Neutrophil (primary cell): Measurements from ENCODE around the gene IL9R.
"Not testable (repeated sequence)": the region's sequence is repeated elsewhere in the genome, so short reads cannot be mapped to it uniquely, and the experiment has no call there.

ENCODE experiments used
- H3K27ac ChIP-seq: fragments of 200-600 bp; sonication (generic); 2 replicates; pipeline ENCODE4 v1.5.1; 2016; ENCODE audit warnings: mild to moderate bottlenecking, moderate library complexity
- H3K27me3 ChIP-seq: fragments of 200-600 bp; sonication (generic); 2 replicates; pipeline ENCODE4 v1.6.0; 2016; ENCODE audit warnings: mild to moderate bottlenecking
- H3K36me3 ChIP-seq: fragments of 200-600 bp; sonication (generic); 2 replicates; pipeline ENCODE4 v1.5.1; 2017
- H3K4me1 ChIP-seq, 2 experiments: fragments of 200-600 bp in 1 of 2; sonication (generic) in 1 of 2; 1 replicate in 1 of 2; 2 replicates in 1 of 2; pipeline versions ENCODE4 v1.5.1 to v1.6.1; 2013 to 2016; ENCODE audit warnings: low read depth in 1 of 2, low read length in 1 of 2, mild to moderate bottlenecking in 1 of 2, moderate library complexity in 1 of 2; ENCODE audit not compliant: control insufficient read depth in 1 of 2, insufficient read depth in 1 of 2
- H3K4me3 ChIP-seq, 2 experiments: fragments of 200-600 bp in 1 of 2; sonication (generic) in 1 of 2; 1 replicate in 1 of 2; 2 replicates in 1 of 2; pipeline ENCODE4 v1.5.1; 2013 to 2016; ENCODE audit warnings: low read depth in 1 of 2, low read length in 1 of 2, mild to moderate bottlenecking in 1 of 2, moderate library complexity in 1 of 2
- H3K9me3 ChIP-seq: fragments of 200-600 bp; sonication (generic); 2 replicates; pipeline ENCODE4 v1.5.1; 2016
- CTCF ChIP-seq: fragments of 200-600 bp; sonication (generic); IDR thresholded peaks from 2 replicates; pipeline ENCODE4 v1.5.1; 2016; ENCODE audit warnings: antibody characterized with exemption

The IL9R gene

GRCh38 chrX:156004256-156004655 lies 6.8 kb downstream of the IL9R start:
- H3K9me3 ChIP-seq, result no peaks in the 10 kb centered on the region
- no peaks in the 10 kb centered on the region for H3K4me1 ChIP-seq
- H3K4me3 ChIP-seq, result no peak overlapping the region
- H3K36me3 ChIP-seq, result no peaks in the 10 kb centered on the region
- H3K27me3 ChIP-seq, result no peaks in the 10 kb centered on the region
- no peak overlapping the region for H3K27ac ChIP-seq
- no peak for TF ChIP-seq CTCF

- Histone ChIP-seq H3K4me1 (no peaks in the 10 kb centered on the region), H3K36me3 (no peaks in the 10 kb centered on the region), H3K4me3 (no peak overlapping the region), H3K27ac (no peak overlapping the region), H3K27me3 (no peaks in the 10 kb centered on the region), H3K9me3 (no peaks in the 10 kb centered on the region)
- TF ChIP-seq CTCF, result no peak
Observed at GRCh38 chrX:156004740-156005139, 7.2 kb downstream of the IL9R start.

- H3K9me3 ChIP-seq, result no peaks in the 10 kb centered on the region
- no peak for TF ChIP-seq CTCF
- no peaks in the 10 kb centered on the region for H3K27me3 ChIP-seq
- H3K4me3 ChIP-seq, result no peak overlapping the region
- no peaks in the 10 kb centered on the region for H3K4me1 ChIP-seq
- H3K27ac ChIP-seq, result no peak overlapping the region
- H3K36me3 ChIP-seq, result no peaks in the 10 kb centered on the region
Observed at GRCh38 chrX:156005144-156005543, 7.6 kb downstream of the IL9R start.

GRCh38 chrX:156006468-156006867 lies 9.0 kb downstream of the IL9R start:
- H3K27ac ChIP-seq, H3K9me3 ChIP-seq, H3K4me3 ChIP-seq, H3K4me1 ChIP-seq, H3K36me3 ChIP-seq, H3K27me3 ChIP-seq: not testable (repeated sequence)

- H3K4me3 ChIP-seq, H3K4me1 ChIP-seq, H3K27ac ChIP-seq, H3K27me3 ChIP-seq, H3K36me3 ChIP-seq, H3K9me3 ChIP-seq: not testable (repeated sequence)
Observed at GRCh38 chrX:156008379-156008778, 10.9 kb downstream of the IL9R start.

GRCh38 chrX:156008915-156009314 lies 11.4 kb downstream of the IL9R start:
- no peaks in the 10 kb centered on the region for H3K9me3 ChIP-seq
- no peaks in the 10 kb centered on the region for H3K27me3 ChIP-seq
- H3K27ac ChIP-seq, result no peak overlapping the region
- TF ChIP-seq CTCF, result no peak
- H3K36me3 ChIP-seq, result no peaks in the 10 kb centered on the region
- H3K4me1 ChIP-seq, result no peaks in the 10 kb centered on the region
- H3K4me3 ChIP-seq, result no peak overlapping the region

GRCh38 chrX:156009691-156010090 lies 12.2 kb downstream of the IL9R start:
- H3K4me1 ChIP-seq, H3K27ac ChIP-seq, H3K9me3 ChIP-seq, H3K36me3 ChIP-seq, H3K27me3 ChIP-seq, H3K4me3 ChIP-seq: not testable (repeated sequence)

- not testable (repeated sequence) for H3K9me3 ChIP-seq, H3K27ac ChIP-seq, H3K4me1 ChIP-seq, H3K27me3 ChIP-seq, H3K4me3 ChIP-seq, H3K36me3 ChIP-seq
Observed at GRCh38 chrX:156013286-156013953, 15.9 kb downstream of the IL9R start.

GRCh38 chrX:156019846-156020245 lies 22.4 kb downstream of the IL9R start:
- H3K36me3 ChIP-seq, H3K4me3 ChIP-seq, H3K27me3 ChIP-seq, H3K9me3 ChIP-seq, H3K27ac ChIP-seq, H3K4me1 ChIP-seq: not testable (repeated sequence)

- H3K4me3 ChIP-seq, H3K36me3 ChIP-seq, H3K9me3 ChIP-seq, H3K4me1 ChIP-seq, H3K27me3 ChIP-seq, H3K27ac ChIP-seq: not testable (repeated sequence)
Observed at GRCh38 chrX:156023002-156023401, 25.5 kb downstream of the IL9R start.
